Dorsolateral prefrontal cortex (tissue), 118 donors: ENCODE measurements around the gene OR2A7. TPM values are rescaled to one million over a fixed set of nuclear protein-coding genes. Genes with fewer than 3 reads are reported as not detected.

Experiments
- total RNA-seq, 120 experiments: library from RNA; stranded (reverse); gene quantifications; one replicate each; pipeline versions ENCODE4 v1.2.3 to v1.2.4, GENCODE V29; 2022

Gene OR2A7
- total RNA-seq, 120 experiments from 2014 or later = 0.14 to 1.1 (median 0.49) TPM; not detected in 65

Other genes with a start within 250 kb of the OR2A7 start
- not detected for gene OR2A5, start 215.8 kb downstream of the OR2A7 start, total RNA-seq
- gene OR2A25, start 195.0 kb downstream of the OR2A7 start, total RNA-seq = not detected
- gene OR2A12, start 178.5 kb downstream of the OR2A7 start, total RNA-seq = not detected
- gene OR2A2, start 155.2 kb downstream of the OR2A7 start, total RNA-seq = not detected
- gene OR2A14, start 141.6 kb downstream of the OR2A7 start, total RNA-seq = not detected
- gene CTAGE4, start 81.3 kb downstream of the OR2A7 start, total RNA-seq = 1 to 10 TPM in 2 of 120 experiments, under 1 TPM in 38, not detected in 80; 0.19 to 1.4 (median 0.32) TPM
- gene ARHGEF35, start 69.0 kb downstream of the OR2A7 start, total RNA-seq = 1 to 10 TPM in 9 of 120 experiments, under 1 TPM in 74, not detected in 37; 0.14 to 1.8 (median 0.53) TPM
- under 1 TPM in 8 of 120 experiments, not detected in 112; 0.09 to 0.38 (median 0.16) TPM for gene OR2A42, start 25.2 kb downstream of the OR2A7 start, total RNA-seq
- 1 to 10 TPM in 1 of 120 experiments, under 1 TPM in 36, not detected in 83; 0.19 to 1.0 (median 0.42) TPM for gene CTAGE8, start 4.5 kb upstream of the OR2A7 start, total RNA-seq
- gene OR2A1, start 47.6 kb upstream of the OR2A7 start, total RNA-seq = under 1 TPM in 5 of 120 experiments, not detected in 115; 0.09 to 0.26 (median 0.11) TPM
- 1 to 10 TPM in 78 of 120 experiments, under 1 TPM in 41, not detected in 1; 0.23 to 5.4 (median 1.3) TPM for gene ARHGEF5, start 90.6 kb upstream of the OR2A7 start, total RNA-seq
- gene NOBOX, start 138.9 kb upstream of the OR2A7 start, total RNA-seq = under 1 TPM in 1 of 120 experiments, not detected in 119; 0.23 TPM